Caco-2 (cell line): ENCODE measurements around the gene CENPV. TPM values are rescaled to one million over a fixed set of nuclear protein-coding genes. Genes with fewer than 3 reads are reported as not detected.

Experiments
- BruUV-seq: library from RNA; stranded (reverse); fragments of 400-500 nt; replicated peaks from 2 replicates; lab custom pipeline; 2021; lab: Mats Ljungman, UMichigan
- CTCF ChIA-PET: fragments of 300-600 bp; sonication (Branson Sonifier 250); formaldehyde crosslinking; loops from one replicate; lab custom pipeline; 2022; ENCODE audit warnings: antibody characterized with exemption; lab: Charles Lee
- POLR2A ChIA-PET: fragments of 300-600 bp; sonication (Branson Sonifier 250); formaldehyde crosslinking; loops from one replicate; lab custom pipeline; 2022; ENCODE audit warnings: antibody characterized with exemption; lab: Charles Lee
- DNase-seq, 2 experiments: peaks; one replicate each; pipeline versions ENCODE4 v3.0.0 to v3.0.0-alpha.2; 2020 to 2022
- H3K27me3 ChIP-seq: replicated peaks from 2 replicates; pipeline ENCODE4 v1.6.0; 2011; ENCODE audit warnings: low read length; ENCODE audit not compliant: control insufficient read depth, insufficient read depth
- H3K36me3 ChIP-seq: 2 replicates; pipeline ENCODE4 v1.5.1; 2011; ENCODE audit warnings: low read length; ENCODE audit not compliant: control insufficient read depth, insufficient read depth
- H3K4me1 ChIP-seq: fragments of 250-450 bp; sonication (Bioruptor Pico); 2 replicates; pipeline ENCODE4 v1.5.1; 2020; ENCODE audit warnings: mild to moderate bottlenecking
- H3K4me3 ChIP-seq: 2 replicates; pipeline ENCODE4 v1.5.1; 2011; ENCODE audit warnings: low read depth, mild to moderate bottlenecking, control low read depth, low read length
- H3K9me3 ChIP-seq: fragments of 250-450 bp; sonication (Bioruptor Pico); 2 replicates; pipeline ENCODE4 v1.5.1; 2020; ENCODE audit warnings: mild to moderate bottlenecking, moderate library complexity
- H3K27ac Mint-ChIP-seq: one replicate; pipeline ENCODE4 v1.8.0; 2022; ENCODE audit warnings: mixed read lengths; ENCODE audit not compliant: unreplicated experiment
- H3K27me3 Mint-ChIP-seq: one replicate; pipeline ENCODE4 v1.8.0; 2022; ENCODE audit warnings: mixed read lengths; ENCODE audit not compliant: insufficient read depth, unreplicated experiment
- H3K36me3 Mint-ChIP-seq: one replicate; pipeline ENCODE4 v1.8.0; 2022; ENCODE audit warnings: mild to moderate bottlenecking, mixed read lengths; ENCODE audit not compliant: insufficient read depth, unreplicated experiment
- H3K4me1 Mint-ChIP-seq: one replicate; pipeline ENCODE4 v1.8.0; 2022; ENCODE audit warnings: low read depth, mixed read lengths; ENCODE audit not compliant: unreplicated experiment
- H3K4me3 Mint-ChIP-seq: one replicate; pipeline ENCODE4 v1.8.0; 2022; ENCODE audit warnings: mild to moderate bottlenecking, moderate library complexity, mixed read lengths; ENCODE audit not compliant: unreplicated experiment
- H3K9me3 Mint-ChIP-seq: one replicate; pipeline ENCODE4 v1.8.0; 2022; ENCODE audit warnings: mixed read lengths; ENCODE audit not compliant: unreplicated experiment
- intact Hi-C: fragments of 100-400 bp; cut with micrococcal nuclease; formaldehyde crosslinking; loops from one replicate; pipeline ENCODE4 v1.10.0; 2022; ENCODE audit not compliant: unreplicated experiment
- total RNA-seq: library from RNA; stranded (reverse); gene quantifications from 2 replicates; pipeline ENCODE4 v1.2.3, GENCODE V29; 2022
- TF ChIP-seq, protein P1 (sequence below), 2 experiments: fragments of 200-600 bp in 1 of 2; IDR thresholded peaks; 1 replicate in 1 of 2; 2 replicates in 1 of 2; pipeline versions ENCODE4 v1.5.1 to v1.8.0; 2011 to 2022; ENCODE audit warnings: antibody characterized with exemption in 1 of 2, control low read depth in 1 of 2, inconsistent platforms in 1 of 2, low read depth in 1 of 2, low read length in 1 of 2, mild to moderate bottlenecking in 1 of 2, moderate library complexity in 1 of 2; ENCODE audit not compliant: insufficient read depth in 1 of 2, severe bottlenecking in 1 of 2, unreplicated experiment in 1 of 2

The CENPV gene
- total RNA-seq, 1 experiment from 2014 or later = 92.8 TPM

DNA sequence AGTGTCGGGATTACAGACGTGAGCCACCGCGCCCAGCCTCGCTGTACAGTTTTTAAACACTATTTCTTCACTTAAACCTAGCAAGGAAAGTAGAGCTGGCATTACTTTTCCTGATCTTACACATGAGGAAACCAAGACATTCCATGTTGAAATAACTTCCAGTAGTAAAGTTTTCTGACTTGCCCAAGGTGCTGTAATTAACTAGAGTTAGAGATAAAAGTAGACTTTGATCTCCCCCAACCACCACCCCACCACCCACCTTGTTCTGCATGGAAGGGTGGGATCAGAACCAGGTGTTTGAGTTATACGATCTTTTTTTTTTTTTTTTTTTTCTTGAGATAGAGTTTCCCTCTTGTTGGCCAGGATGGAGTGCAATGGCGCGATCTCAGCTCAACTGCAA is 47.1 kb downstream of the CENPV start:
- TF ChIP-seq, protein P1, sequence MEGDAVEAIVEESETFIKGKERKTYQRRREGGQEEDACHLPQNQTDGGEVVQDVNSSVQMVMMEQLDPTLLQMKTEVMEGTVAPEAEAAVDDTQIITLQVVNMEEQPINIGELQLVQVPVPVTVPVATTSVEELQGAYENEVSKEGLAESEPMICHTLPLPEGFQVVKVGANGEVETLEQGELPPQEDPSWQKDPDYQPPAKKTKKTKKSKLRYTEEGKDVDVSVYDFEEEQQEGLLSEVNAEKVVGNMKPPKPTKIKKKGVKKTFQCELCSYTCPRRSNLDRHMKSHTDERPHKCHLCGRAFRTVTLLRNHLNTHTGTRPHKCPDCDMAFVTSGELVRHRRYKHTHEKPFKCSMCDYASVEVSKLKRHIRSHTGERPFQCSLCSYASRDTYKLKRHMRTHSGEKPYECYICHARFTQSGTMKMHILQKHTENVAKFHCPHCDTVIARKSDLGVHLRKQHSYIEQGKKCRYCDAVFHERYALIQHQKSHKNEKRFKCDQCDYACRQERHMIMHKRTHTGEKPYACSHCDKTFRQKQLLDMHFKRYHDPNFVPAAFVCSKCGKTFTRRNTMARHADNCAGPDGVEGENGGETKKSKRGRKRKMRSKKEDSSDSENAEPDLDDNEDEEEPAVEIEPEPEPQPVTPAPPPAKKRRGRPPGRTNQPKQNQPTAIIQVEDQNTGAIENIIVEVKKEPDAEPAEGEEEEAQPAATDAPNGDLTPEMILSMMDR (IDR thresholded peaks at IDR 0.05; ENCODE audit: insufficient read depth in 1 of 2, low read depth in 1 of 2, low read length in 1 of 2, severe bottlenecking in 1 of 2, unreplicated experiment in 1 of 2) = no peak
- ChIA-PET CTCF (interaction anchor here (0.7 to 1.9 kb wide), 2 partner anchors 49 to 58 kb away, joined by 3 to 8 read pairs; no protein-coding TSS in a partner anchor), POLR2A (no interaction called here)
- no peak overlapping the region for H3K4me3 Mint-ChIP-seq
- DNase-seq = no peak
- H3K9me3 ChIP-seq = no peaks in the 10 kb centered on the region
- intact Hi-C loops = no loop called here
- no peak overlapping the region for H3K4me3 ChIP-seq
- BruUV-seq = no TSS peak
- H3K27me3 ChIP-seq = no peaks in the 10 kb centered on the region
- H3K27me3 Mint-ChIP-seq = no peaks in the 10 kb centered on the region
- peaks cover 3% of the 10 kb centered on the region; the same call in 1 of the 2 replicates for H3K4me1 ChIP-seq
- peaks cover 9% of the 10 kb centered on the region for H3K4me1 Mint-ChIP-seq
- H3K36me3 ChIP-seq = no peaks in the 10 kb centered on the region
- no peak overlapping the region for H3K27ac Mint-ChIP-seq
- H3K36me3 Mint-ChIP-seq = peaks cover 13% of the 10 kb centered on the region
- H3K9me3 Mint-ChIP-seq = no peaks in the 10 kb centered on the region

DNA sequence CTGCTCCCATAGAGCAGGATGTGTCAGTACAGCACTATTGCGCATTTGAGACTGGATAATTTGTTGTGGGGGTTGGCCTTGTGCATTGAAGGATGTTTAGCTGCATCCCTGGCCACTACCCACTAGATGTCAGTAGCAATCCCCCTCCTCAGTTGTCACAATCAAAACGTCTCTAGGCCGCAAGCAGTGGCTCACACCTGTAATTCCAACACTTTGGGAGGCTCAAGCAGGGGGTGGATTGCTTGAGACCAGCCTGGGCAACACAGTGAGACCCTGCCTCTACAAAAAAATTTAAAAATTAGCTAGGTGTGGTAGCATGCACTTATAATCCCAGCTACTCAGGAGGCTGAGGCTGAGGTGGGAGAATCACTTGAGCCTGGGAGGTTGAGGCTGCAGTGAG is 48.4 kb downstream of the CENPV start:
- Mint-ChIP-seq H3K27ac (no peak overlapping the region), H3K4me3 (no peak overlapping the region), H3K9me3 (no peaks in the 10 kb centered on the region), H3K27me3 (no peaks in the 10 kb centered on the region), H3K36me3 (peaks cover 6% of the 10 kb centered on the region), H3K4me1 (peaks cover 9% of the 10 kb centered on the region)
- ChIA-PET CTCF (interaction anchor here (0.8 to 1.9 kb wide), 2 partner anchors 19 to 59 kb away, joined by 3 to 8 read pairs; no protein-coding TSS in a partner anchor), POLR2A (interaction anchor here (0.6 to 1.0 kb wide), 2 partner anchors 15 to 19 kb away, joined by 3 read pairs; no protein-coding TSS in a partner anchor)
- BruUV-seq = no TSS peak
- peaks cover 9% of the 10 kb centered on the region for H3K4me1 ChIP-seq
- TF ChIP-seq, protein P1 (IDR thresholded peaks at IDR 0.05; ENCODE audit: insufficient read depth in 1 of 2, low read depth in 1 of 2, low read length in 1 of 2, severe bottlenecking in 1 of 2, unreplicated experiment in 1 of 2) = peak; percentile 39 to 54
- no peak overlapping the region for H3K4me3 ChIP-seq
- H3K27me3 ChIP-seq = no peaks in the 10 kb centered on the region
- peak in 1 of 2 experiments; percentile 48 for DNase-seq
- no peaks in the 10 kb centered on the region for H3K36me3 ChIP-seq
- H3K9me3 ChIP-seq = no peaks in the 10 kb centered on the region
- intact Hi-C loops = loop anchor here (2.0 kb wide), 1 partner anchor 18 kb away; no protein-coding TSS in a partner anchor

DNA sequence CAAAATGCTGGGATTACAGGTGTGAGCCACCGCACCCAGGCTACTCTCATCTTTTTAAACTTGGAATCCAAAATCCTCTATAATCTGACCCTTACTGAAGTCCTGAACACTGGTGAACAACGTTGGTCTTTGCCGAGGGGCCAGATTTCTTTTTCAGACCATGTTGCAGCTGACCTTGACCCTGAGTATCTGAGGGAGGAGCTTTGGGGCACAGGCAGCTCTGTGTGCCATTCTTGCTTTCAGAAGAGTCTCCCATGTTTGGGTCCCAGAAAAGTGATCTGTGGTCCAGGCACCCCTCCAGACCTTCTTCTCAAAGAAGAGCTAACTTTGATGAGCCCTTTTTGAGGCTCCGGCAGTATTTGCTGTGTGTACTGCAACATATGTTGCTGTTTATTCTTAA is 50.4 kb downstream of the CENPV start:
- CTCF ChIA-PET = interaction anchor here (1.8 kb wide), 1 partner anchor 17 kb away, joined by 6 read pairs; no protein-coding TSS in a partner anchor
- H3K4me3 Mint-ChIP-seq = no peak overlapping the region

More for the DNA sequence above, 50.4 kb downstream of the CENPV start:
- TF ChIP-seq, protein P1 (IDR thresholded peaks at IDR 0.05; ENCODE audit: insufficient read depth in 1 of 2, low read depth in 1 of 2, low read length in 1 of 2, severe bottlenecking in 1 of 2, unreplicated experiment in 1 of 2) = no peak
- peaks cover 9% of the 10 kb centered on the region for H3K4me1 Mint-ChIP-seq
- intact Hi-C loops = no loop called here
- H3K9me3 ChIP-seq = no peaks in the 10 kb centered on the region
- H3K27me3 Mint-ChIP-seq = no peaks in the 10 kb centered on the region
- no peaks in the 10 kb centered on the region for H3K36me3 ChIP-seq
- no peak for DNase-seq
- no peaks in the 10 kb centered on the region for H3K9me3 Mint-ChIP-seq
- BruUV-seq = no TSS peak
- peaks cover 25% of the 10 kb centered on the region for H3K4me1 ChIP-seq
- no peaks in the 10 kb centered on the region for H3K27me3 ChIP-seq
- H3K27ac Mint-ChIP-seq = peak overlapping the region; percentile 85
- POLR2A ChIA-PET = no interaction called here
- H3K4me3 ChIP-seq = no peak overlapping the region
- no peaks in the 10 kb centered on the region for H3K36me3 Mint-ChIP-seq
